Measurements from ENCODE around the gene TOR3A.
A peak's percentile ranks its signal among the peaks of the same experiment; 100 is the strongest.
"Not testable (repeated sequence)": the region's sequence is repeated elsewhere in the genome, so short reads cannot be mapped to it uniquely, and the experiment has no call there.

The TOR3A gene

DNA sequence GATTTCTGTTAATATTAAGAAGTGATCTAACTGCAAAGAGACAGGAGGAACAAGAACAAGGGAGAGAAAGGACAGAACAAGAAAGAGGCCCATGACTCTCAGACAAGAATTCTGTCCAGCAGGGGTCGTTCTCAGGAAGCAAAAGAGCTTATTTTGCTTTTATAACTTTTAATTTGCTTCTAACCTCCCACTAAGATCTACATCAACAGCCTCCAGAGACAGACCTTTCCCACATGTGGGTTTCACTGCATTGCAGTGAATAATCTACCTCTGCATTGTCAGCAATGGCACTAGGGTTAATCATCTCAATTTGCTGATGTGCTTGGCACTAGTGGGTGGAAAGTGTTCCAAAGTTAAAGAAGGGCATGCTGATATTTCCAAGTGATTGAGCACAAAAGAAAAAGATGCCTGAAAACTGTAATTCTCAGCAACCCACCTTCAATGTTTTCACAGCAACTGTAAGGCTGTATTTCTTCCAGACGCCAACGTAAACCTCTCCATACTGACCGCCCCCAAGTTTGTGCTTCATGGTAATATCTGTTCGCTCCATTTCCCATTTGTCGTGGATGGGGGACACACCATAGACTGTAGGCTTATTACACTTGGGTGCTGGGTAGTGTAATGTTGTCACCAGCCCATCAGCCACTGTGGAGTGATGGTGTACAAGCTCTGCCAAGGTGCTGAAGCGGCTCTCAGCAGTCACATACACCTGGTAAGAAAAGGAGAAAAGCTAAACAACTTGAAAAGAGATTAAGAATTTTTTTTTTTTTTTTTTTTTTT lies 39.5 kb downstream of the TOR3A start:
- TF ChIP-seq CTCF (conservative IDR thresholded peaks at IDR 0.05; ENCODE audit: low read depth, low read length), result peak; percentile 80
- H3K4me3 ChIP-seq (ENCODE audit: low read depth, low read length), result no peak overlapping the region
- DNase-seq (ENCODE audit: low read depth), result peak; percentile 82

DNA sequence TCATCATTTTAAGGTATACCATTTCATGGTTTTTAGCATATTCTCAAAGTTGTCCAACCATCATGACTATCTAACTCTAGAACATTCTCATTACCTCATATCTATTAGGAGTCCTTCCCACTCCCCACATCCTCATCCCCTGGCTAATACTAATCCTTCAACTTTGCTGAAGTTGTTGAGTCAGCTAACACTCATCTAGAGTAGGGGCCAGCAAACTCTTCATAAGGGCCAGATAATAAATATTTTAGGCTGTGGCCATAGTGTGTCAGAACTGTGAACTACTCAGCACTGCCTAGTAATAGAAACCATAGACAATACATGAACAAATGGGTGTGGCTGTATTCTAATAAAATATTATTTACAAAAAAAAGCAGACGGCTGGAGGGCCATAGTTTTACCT lies 43.0 kb downstream of the TOR3A start:
- H3K4me3 ChIP-seq (ENCODE audit: low read depth, low read length), result no peak overlapping the region
- no peak for DNase-seq (ENCODE audit: low read depth)
- no peak for TF ChIP-seq CTCF (conservative IDR thresholded peaks at IDR 0.05; ENCODE audit: low read depth, low read length)

DNA sequence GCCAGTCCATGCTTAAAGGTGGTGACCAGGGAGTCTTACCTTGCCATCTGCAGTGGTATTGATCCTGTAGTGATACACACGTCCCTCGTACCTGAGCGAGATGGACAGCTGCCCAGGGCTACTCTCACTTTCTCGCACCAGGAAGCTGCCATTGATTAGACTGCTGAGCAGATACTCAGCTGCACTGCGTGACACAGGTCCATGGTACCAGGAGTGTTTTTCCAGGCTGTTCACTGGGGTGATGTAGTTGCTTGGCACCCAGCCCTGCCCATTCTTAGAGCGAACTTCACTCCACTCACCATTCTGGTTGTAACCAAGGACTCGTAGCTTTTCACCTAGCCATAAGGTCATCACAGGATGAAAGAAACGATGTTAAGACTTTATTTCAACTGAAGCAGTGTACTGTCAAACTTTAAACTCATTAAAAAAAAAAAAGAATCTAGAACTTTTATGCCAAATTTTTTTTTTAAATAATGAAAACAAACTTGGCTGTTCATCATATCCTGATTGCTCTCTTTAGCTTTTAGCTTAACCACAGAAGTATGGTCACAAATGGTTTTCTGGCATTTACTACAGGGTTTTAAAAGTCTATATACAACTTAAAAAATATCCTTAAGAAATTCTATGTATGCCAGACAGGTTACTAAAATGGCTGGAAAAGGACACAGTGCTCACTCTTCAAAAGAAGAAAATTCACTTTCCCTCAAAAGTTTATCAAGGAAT lies 44.6 kb downstream of the TOR3A start:
- TF ChIP-seq CTCF (conservative IDR thresholded peaks at IDR 0.05; ENCODE audit: low read depth, low read length), result no peak
- H3K4me3 ChIP-seq (ENCODE audit: low read depth, low read length), result no peak overlapping the region
- DNase-seq (ENCODE audit: low read depth), result no peak

DNA sequence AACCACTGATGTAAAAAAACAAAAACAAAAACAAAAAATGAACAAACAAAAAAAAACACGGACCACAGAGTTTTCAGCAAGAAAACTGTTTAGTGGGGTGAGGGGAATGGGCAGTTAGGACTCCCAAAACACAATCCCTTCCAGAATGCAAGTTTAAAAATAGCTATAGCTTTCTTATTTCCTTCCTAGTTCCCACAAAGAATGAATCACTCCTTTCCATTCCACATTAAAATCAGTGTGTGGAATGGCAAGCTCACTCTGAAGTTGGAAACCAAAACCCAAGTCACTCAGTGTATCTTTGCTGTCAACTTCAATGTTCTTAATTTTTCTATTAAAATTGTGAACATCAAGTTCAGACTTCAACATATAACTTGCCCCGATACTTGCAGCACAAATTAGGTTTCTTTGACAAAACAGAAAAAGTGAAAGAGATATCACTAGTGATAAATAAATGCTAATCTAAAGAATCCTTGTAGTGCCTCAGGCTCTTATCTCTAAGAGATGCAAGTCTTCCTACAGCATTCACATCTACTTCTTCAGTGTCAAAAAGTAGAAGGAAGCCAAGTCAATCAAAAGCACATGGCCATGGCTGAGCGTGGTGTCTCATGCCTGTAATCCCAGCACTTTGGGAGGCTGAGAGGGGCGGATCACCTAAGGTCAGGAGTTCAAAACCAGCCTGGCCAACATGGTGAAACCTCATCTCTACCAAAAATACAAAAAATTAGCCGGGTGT lies 45.5 kb downstream of the TOR3A start:
- DNase-seq (ENCODE audit: low read depth), result peak; percentile 42
- H3K4me3 ChIP-seq (ENCODE audit: low read depth, low read length), result no peak overlapping the region
- no peak for TF ChIP-seq CTCF (conservative IDR thresholded peaks at IDR 0.05; ENCODE audit: low read depth, low read length)

- no peak for DNase-seq (ENCODE audit: low read depth)
- H3K4me3 ChIP-seq (ENCODE audit: low read depth, low read length), result no peak overlapping the region
- no peak for TF ChIP-seq CTCF (conservative IDR thresholded peaks at IDR 0.05; ENCODE audit: low read depth, low read length)
Observed at GRCh38 chr1:179128520-179128919, 46.6 kb downstream of the TOR3A start.

GRCh38 chr1:179129702-179130473 lies 48.0 kb downstream of the TOR3A start:
- H3K4me3 ChIP-seq (ENCODE audit: low read depth, low read length), result no peak overlapping the region
- TF ChIP-seq CTCF (conservative IDR thresholded peaks at IDR 0.05; ENCODE audit: low read depth, low read length), result no peak
- DNase-seq (ENCODE audit: low read depth), result peak; percentile 51

- not testable (repeated sequence) for DNase-seq (ENCODE audit: low read depth); H3K4me3 ChIP-seq (ENCODE audit: low read depth, low read length)
Observed at GRCh38 chr1:179135168-179135567, 53.3 kb downstream of the TOR3A start.

DNA sequence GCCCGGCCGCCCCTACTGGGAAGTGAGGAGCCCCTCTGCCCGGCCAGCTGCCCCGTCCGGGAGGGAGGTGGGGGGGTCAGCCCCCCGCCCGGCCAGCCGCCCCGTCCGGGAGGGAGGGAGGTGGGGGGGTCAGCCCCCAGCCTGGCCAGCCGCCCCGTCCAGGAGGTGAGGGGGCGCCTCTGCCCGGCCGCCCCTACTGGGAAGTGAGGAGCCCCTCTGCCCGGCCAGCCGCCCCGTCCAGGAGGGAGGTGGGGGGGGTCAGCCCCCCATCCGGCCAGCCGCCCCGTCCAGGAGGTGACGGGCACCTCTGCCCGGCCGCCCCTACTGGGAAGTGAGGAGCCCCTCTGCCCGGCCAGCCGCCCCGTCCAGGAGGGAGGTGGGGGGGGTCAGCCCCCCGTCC lies 53.8 kb downstream of the TOR3A start:
- DNase-seq (ENCODE audit: low read depth); H3K4me3 ChIP-seq (ENCODE audit: low read depth, low read length): not testable (repeated sequence)
